Measurements from ENCODE around the gene GGT5. TPM values are rescaled to one million over a fixed set of nuclear protein-coding genes. Genes with fewer than 3 reads are reported as not detected.

The GGT5 gene
- total RNA-seq, 4 donors from 2014 or later: 26.3 to 38.9 (median 34.7) TPM

DNA sequence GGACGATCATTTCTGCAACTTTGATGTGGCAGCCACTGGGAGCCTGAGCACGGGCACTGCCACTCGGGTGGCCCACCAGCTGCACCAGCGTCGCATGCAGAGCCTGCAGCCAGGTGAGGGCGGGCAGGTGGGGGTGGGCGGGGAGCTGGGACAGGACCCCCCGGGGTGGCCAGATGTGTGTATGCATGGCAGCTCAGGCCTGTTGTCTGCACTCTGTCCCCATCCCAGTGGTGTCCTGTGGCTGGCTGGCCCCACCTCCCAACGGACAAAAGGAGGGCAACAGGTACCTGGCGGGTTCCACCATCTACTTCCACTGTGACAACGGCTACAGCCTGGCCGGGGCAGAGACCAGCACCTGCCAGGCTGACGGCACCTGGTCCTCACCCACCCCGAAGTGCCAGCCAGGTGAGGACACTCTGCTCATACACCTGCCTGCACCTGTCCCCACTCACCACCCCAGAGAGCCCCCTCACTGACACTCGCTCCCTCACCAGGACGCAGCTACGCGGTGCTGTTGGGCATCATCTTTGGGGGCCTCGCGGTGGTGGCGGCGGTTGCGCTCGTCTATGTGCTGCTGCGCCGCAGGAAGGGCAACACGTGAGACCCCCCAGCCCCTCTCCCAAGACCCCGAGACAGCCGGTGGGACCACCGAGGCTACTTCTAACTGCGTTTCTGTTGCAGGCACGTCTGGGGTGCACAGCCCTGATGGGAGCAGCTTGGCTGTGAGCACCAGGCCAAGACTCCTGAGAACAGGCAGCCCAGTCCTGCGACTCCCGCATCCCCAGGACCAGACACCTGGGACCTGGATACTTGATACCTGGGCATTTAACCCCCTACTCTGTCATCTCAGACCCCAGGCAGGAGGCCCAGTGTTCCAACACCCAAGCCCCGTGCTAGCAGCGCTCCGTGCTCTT is 56.9 kb downstream of the GGT5 start:
- ATAC-seq: no peak
- Histone ChIP-seq H3K4me3 (no peak overlapping the region), H3K4me1 (peaks cover 0 to 19% (median 4%) of the 10 kb centered on the region in 3 donors), H3K27ac (no peak overlapping the region), H3K36me3 (peaks cover 0 to 29% of the 10 kb centered on the region in 2 donors), H3K9me3 (no peaks in the 10 kb centered on the region), H3K27me3 (no peaks in the 10 kb centered on the region)
- 95% methylated on average over 4 of the region's 37 CpGs; no CpG with 5 or more reads in 1 of the 2 donors for WGBS, 2 donors (ENCODE audit: low coverage in 1 of 2)
- TF ChIP-seq EP300 (IDR thresholded peaks at IDR 0.05): no peak
- TF ChIP-seq POLR2A (IDR thresholded peaks at IDR 0.05): no peak
- TF ChIP-seq CTCF (IDR thresholded peaks at IDR 0.05): no peak
- no peak for TF ChIP-seq POLR2AphosphoS5 (IDR thresholded peaks at IDR 0.05)

DNA sequence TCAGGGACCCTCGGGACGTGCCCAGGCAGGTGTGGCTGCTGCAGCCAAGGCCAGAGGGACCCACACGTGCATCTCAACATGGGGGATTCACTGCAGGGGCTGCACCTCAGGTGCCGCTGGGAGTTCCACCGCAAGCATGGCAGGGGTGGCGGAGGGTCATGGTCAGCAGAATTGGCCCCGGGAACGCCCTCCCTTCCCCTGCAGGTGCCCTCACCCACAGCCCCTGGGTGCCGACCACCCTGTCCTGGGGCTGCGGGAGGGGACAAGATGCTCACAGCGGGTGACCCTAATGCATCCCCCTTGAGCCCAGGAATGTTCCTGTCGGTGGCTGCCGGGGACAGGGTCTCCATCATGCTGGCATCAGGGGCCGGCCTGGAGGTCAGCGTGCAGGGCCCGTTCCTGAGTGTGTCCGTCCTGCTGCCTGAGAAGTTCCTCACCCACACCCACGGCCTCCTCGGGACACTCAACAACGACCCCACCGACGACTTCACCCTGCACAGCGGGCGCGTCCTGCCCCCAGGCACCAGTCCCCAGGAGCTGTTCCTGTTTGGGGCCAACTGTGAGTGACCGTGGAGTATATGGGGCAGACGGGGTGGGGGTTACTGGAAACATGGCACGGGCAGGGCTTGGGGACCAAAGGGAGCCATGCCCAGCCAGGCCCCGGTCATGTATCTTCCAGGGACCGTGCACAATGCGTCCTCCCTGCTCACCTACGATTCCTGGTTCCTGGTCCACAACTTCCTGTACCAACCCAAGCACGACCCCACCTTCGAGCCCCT is 57.8 kb downstream of the GGT5 start:
- Histone ChIP-seq H3K4me1 (peaks cover 0 to 28% (median 5%) of the 10 kb centered on the region in 3 donors), H3K27ac (no peak overlapping the region), H3K4me3 (no peak overlapping the region), H3K36me3 (peaks cover 0 to 29% of the 10 kb centered on the region in 2 donors), H3K27me3 (no peaks in the 10 kb centered on the region), H3K9me3 (no peaks in the 10 kb centered on the region)
- TF ChIP-seq EP300 (IDR thresholded peaks at IDR 0.05) (no peak), POLR2A (IDR thresholded peaks at IDR 0.05) (no peak), CTCF (IDR thresholded peaks at IDR 0.05) (no peak), POLR2AphosphoS5 (IDR thresholded peaks at IDR 0.05) (no peak)
- no peak for ATAC-seq
- 92 to 94% methylated on average over 3 to 5 of the region's 34 CpGs for WGBS, 2 donors (ENCODE audit: low coverage in 1 of 2)

- Histone ChIP-seq H3K9me3 (no peaks in the 10 kb centered on the region), H3K27me3 (no peaks in the 10 kb centered on the region), H3K27ac (no peak overlapping the region), H3K36me3 (peaks cover 0 to 29% of the 10 kb centered on the region in 2 donors), H3K4me1 (peaks cover 0 to 35% (median 13%) of the 10 kb centered on the region in 3 donors), H3K4me3 (no peak overlapping the region)
- TF ChIP-seq POLR2AphosphoS5 (IDR thresholded peaks at IDR 0.05) (no peak), CTCF (IDR thresholded peaks at IDR 0.05) (no peak), POLR2A (IDR thresholded peaks at IDR 0.05) (no peak), EP300 (IDR thresholded peaks at IDR 0.05) (no peak)
- ATAC-seq: no peak
- WGBS, 2 donors (ENCODE audit: low coverage in 1 of 2): 90% methylated on average over 2 of the region's 15 CpGs; no CpG with 5 or more reads in 1 of the 2 donors
Observed at GRCh38 chr22:24186352-24186740, 58.5 kb downstream of the GGT5 start.

GRCh38 chr22:24185501-24186351 is 59.2 kb downstream of the GGT5 start:
- H3K4me3 ChIP-seq: no peak overlapping the region
- no peak for ATAC-seq
- no peaks in the 10 kb centered on the region for H3K9me3 ChIP-seq
- 90 to 93% methylated on average over 3 to 8 of the region's 51 CpGs for WGBS, 2 donors (ENCODE audit: low coverage in 1 of 2)
- peaks cover 0 to 41% (median 19%) of the 10 kb centered on the region in 3 donors for H3K4me1 ChIP-seq
- H3K36me3 ChIP-seq: peaks cover 0 to 29% of the 10 kb centered on the region in 2 donors
- no peaks in the 10 kb centered on the region for H3K27me3 ChIP-seq
- H3K27ac ChIP-seq: no peak overlapping the region
- TF ChIP-seq CTCF (IDR thresholded peaks at IDR 0.05): no peak
- TF ChIP-seq POLR2A (IDR thresholded peaks at IDR 0.05): no peak
- no peak for TF ChIP-seq EP300 (IDR thresholded peaks at IDR 0.05)
- no peak for TF ChIP-seq POLR2AphosphoS5 (IDR thresholded peaks at IDR 0.05)
